ENCODE measurements around the gene CENPP. TPM values are rescaled to one million over a fixed set of nuclear protein-coding genes. Genes with fewer than 3 reads are reported as not detected.

The CENPP gene
- total and polyA plus RNA-seq, 2 donors from 2014 or later = 1.2 to 4.2 TPM

GRCh38 chr9:92293452-92294296 is 32.1 kb upstream of the CENPP start, which contains the start of gene IARS1:
TSS of gene IARS1 (minus strand) at chr9:92293697. CDS start at chr9:92289419, 4,278 bp downstream.
- Histone ChIP-seq H3K27ac (ENCODE audit: low read depth in 2 of 2, low read length in 2 of 2) (no peak within 1 kb of the TSS), H3K27me3 (ENCODE audit: control insufficient read depth, insufficient read depth, low read length) (no peaks in the 10 kb centered on the region), H3K9me3 (ENCODE audit: control insufficient read depth in 2 of 3, insufficient read depth in 1 of 3, low read length in 3 of 3) (no peaks in the 10 kb centered on the region), H3K36me3 (ENCODE audit: control insufficient read depth in 2 of 3, insufficient read depth in 3 of 3, low read length in 3 of 3) (peaks cover 2 to 8% (median 2%) of the 10 kb centered on the region in 3 donors), H3K4me3 (ENCODE audit: low read length in 3 of 3) (peak within 1 kb of the TSS; percentile 85 to 95 (median 93)), H3K4me1 (ENCODE audit: control insufficient read depth in 2 of 3, insufficient read depth in 2 of 3, low read depth in 1 of 3, low read length in 3 of 3) (peaks cover 0 to 15% (median 7%) of the 10 kb centered on the region in 3 donors), H3K9ac (ENCODE audit: low read length in 3 of 3) (peak within 1 kb of the TSS; percentile 72 to 88 (median 87))
- peak; percentile 90 for FAIRE-seq
- TF ChIP-seq, protein P1, sequence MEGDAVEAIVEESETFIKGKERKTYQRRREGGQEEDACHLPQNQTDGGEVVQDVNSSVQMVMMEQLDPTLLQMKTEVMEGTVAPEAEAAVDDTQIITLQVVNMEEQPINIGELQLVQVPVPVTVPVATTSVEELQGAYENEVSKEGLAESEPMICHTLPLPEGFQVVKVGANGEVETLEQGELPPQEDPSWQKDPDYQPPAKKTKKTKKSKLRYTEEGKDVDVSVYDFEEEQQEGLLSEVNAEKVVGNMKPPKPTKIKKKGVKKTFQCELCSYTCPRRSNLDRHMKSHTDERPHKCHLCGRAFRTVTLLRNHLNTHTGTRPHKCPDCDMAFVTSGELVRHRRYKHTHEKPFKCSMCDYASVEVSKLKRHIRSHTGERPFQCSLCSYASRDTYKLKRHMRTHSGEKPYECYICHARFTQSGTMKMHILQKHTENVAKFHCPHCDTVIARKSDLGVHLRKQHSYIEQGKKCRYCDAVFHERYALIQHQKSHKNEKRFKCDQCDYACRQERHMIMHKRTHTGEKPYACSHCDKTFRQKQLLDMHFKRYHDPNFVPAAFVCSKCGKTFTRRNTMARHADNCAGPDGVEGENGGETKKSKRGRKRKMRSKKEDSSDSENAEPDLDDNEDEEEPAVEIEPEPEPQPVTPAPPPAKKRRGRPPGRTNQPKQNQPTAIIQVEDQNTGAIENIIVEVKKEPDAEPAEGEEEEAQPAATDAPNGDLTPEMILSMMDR (IDR thresholded peaks at IDR 0.05; ENCODE audit: borderline replicate concordance, extremely low read depth, insufficient read depth) = peak; percentile 29
- DNase-seq = peak; percentile 99 to 100 (median 99)
- intact Hi-C loops (cut with DNase I) = no loop called here

DNA sequence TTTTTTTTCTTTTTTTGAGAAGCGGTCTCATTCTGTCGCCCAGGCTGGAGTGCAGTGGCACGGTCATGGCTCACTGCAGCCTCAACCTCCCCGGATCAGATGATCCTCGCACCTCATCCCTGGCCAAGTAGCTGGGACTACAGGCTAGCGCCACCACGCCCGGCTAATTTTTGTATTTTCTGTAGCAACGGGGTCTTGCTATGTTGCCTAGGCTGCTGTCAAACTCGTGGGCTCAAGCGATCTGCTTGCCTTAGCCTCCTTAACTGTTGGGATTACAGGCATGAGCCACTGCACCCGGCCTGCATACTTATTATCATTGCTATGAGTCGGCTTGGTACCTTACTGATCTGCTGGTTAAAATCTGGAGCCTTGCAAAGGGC is 31.5 kb upstream of the CENPP start:
- Histone ChIP-seq H3K27ac (ENCODE audit: low read depth in 2 of 2, low read length in 2 of 2) (no peak overlapping the region), H3K27me3 (ENCODE audit: control insufficient read depth, insufficient read depth, low read length) (no peaks in the 10 kb centered on the region), H3K4me3 (ENCODE audit: low read length in 3 of 3) (peak overlapping the region; percentile 85 to 95 (median 93)), H3K9me3 (ENCODE audit: control insufficient read depth in 2 of 3, insufficient read depth in 1 of 3, low read length in 3 of 3) (no peaks in the 10 kb centered on the region), H3K4me1 (ENCODE audit: control insufficient read depth in 2 of 3, insufficient read depth in 2 of 3, low read depth in 1 of 3, low read length in 3 of 3) (peaks cover 0 to 15% (median 7%) of the 10 kb centered on the region in 3 donors), H3K9ac (ENCODE audit: low read length in 3 of 3) (peak overlapping the region in 2 of 3 donors; percentile 65 to 88), H3K36me3 (ENCODE audit: control insufficient read depth in 2 of 3, insufficient read depth in 3 of 3, low read length in 3 of 3) (peaks cover 0 to 12% (median 2%) of the 10 kb centered on the region in 3 donors)
- intact Hi-C loops (cut with DNase I) = no loop called here
- DNase-seq = peak in 4 of 5 donors; percentile 38 to 61 (median 49)
- no peak for FAIRE-seq
- TF ChIP-seq, protein P1 (IDR thresholded peaks at IDR 0.05; ENCODE audit: borderline replicate concordance, extremely low read depth, insufficient read depth) = no peak

- H3K27ac ChIP-seq (ENCODE audit: low read depth in 2 of 2, low read length in 2 of 2) = no peak overlapping the region
- H3K9ac ChIP-seq (ENCODE audit: low read length in 3 of 3) = no peak overlapping the region
- H3K27me3 ChIP-seq (ENCODE audit: control insufficient read depth, insufficient read depth, low read length) = no peaks in the 10 kb centered on the region
- intact Hi-C loops (cut with DNase I) = no loop called here
- H3K4me3 ChIP-seq (ENCODE audit: low read length in 3 of 3) = no peak overlapping the region
- no peak for FAIRE-seq
- H3K4me1 ChIP-seq (ENCODE audit: control insufficient read depth in 2 of 3, insufficient read depth in 2 of 3, low read depth in 1 of 3, low read length in 3 of 3) = peaks cover 0 to 15% (median 7%) of the 10 kb centered on the region in 3 donors
- no peaks in the 10 kb centered on the region for H3K9me3 ChIP-seq (ENCODE audit: control insufficient read depth in 2 of 3, insufficient read depth in 1 of 3, low read length in 3 of 3)
- DNase-seq = no peak
- peaks cover 1 to 15% (median 2%) of the 10 kb centered on the region in 3 donors for H3K36me3 ChIP-seq (ENCODE audit: control insufficient read depth in 2 of 3, insufficient read depth in 3 of 3, low read length in 3 of 3)
- TF ChIP-seq, protein P1 (IDR thresholded peaks at IDR 0.05; ENCODE audit: borderline replicate concordance, extremely low read depth, insufficient read depth) = no peak
Measured at GRCh38 chr9:92295240-92295790, 30.4 kb upstream of the CENPP start.

Data from kidney (tissue), 14 donors.